Neural progenitor cell (in vitro differentiated cells): ENCODE measurements around the gene ATP8B3.

Source experiments
- EZH2phosphoT487 ChIP-seq: fragments of 200-600 bp; sonication (generic); IDR thresholded peaks from 2 replicates; pipeline ENCODE4 v1.6.1; 2017; ENCODE audit warnings: antibody characterized with exemption
- TF ChIP-seq, protein P1 (sequence below): fragments of 200-600 bp; sonication (generic); IDR thresholded peaks from 2 replicates; pipeline ENCODE4 v1.5.1; 2017; ENCODE audit warnings: antibody characterized with exemption, mild to moderate bottlenecking

- TF ChIP-seq, protein P1, sequence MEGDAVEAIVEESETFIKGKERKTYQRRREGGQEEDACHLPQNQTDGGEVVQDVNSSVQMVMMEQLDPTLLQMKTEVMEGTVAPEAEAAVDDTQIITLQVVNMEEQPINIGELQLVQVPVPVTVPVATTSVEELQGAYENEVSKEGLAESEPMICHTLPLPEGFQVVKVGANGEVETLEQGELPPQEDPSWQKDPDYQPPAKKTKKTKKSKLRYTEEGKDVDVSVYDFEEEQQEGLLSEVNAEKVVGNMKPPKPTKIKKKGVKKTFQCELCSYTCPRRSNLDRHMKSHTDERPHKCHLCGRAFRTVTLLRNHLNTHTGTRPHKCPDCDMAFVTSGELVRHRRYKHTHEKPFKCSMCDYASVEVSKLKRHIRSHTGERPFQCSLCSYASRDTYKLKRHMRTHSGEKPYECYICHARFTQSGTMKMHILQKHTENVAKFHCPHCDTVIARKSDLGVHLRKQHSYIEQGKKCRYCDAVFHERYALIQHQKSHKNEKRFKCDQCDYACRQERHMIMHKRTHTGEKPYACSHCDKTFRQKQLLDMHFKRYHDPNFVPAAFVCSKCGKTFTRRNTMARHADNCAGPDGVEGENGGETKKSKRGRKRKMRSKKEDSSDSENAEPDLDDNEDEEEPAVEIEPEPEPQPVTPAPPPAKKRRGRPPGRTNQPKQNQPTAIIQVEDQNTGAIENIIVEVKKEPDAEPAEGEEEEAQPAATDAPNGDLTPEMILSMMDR: no peak
- TF ChIP-seq EZH2phosphoT487: no peak
Measured at GRCh38 chr19:1751367-1752008, 60.6 kb downstream of the ATP8B3 start.
